ENCODE results near the gene ADD2.

DNA sequence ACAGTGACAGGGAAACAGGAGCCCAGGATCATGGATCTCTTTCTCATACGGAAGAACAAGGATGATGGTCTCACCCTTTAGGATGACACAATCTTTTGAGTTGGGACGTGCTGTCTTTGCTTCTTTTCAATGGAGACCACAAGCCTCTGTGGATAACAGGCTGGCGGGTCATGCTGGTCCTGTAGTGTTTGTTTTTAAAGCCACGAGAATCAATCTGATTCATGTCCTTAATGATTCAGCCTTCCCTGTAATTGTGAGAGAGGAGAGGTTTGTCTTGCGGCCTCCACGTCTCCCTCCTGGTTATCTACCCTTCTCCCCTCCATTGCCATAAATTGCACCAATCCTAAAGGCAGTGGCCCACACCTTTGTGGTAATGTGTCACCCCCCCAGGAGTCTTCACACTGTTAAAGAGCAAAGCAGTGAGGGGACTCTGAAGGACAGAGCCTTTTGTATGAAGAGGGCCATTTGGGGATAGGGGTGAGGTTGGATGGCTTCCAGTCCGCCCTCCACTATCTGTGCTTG, 126.7 kb downstream of the ADD2 start:
- TF ChIP-seq, protein P1, sequence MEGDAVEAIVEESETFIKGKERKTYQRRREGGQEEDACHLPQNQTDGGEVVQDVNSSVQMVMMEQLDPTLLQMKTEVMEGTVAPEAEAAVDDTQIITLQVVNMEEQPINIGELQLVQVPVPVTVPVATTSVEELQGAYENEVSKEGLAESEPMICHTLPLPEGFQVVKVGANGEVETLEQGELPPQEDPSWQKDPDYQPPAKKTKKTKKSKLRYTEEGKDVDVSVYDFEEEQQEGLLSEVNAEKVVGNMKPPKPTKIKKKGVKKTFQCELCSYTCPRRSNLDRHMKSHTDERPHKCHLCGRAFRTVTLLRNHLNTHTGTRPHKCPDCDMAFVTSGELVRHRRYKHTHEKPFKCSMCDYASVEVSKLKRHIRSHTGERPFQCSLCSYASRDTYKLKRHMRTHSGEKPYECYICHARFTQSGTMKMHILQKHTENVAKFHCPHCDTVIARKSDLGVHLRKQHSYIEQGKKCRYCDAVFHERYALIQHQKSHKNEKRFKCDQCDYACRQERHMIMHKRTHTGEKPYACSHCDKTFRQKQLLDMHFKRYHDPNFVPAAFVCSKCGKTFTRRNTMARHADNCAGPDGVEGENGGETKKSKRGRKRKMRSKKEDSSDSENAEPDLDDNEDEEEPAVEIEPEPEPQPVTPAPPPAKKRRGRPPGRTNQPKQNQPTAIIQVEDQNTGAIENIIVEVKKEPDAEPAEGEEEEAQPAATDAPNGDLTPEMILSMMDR (IDR thresholded peaks at IDR 0.05): no peak
- no peak for TF ChIP-seq EZH2phosphoT487 (IDR thresholded peaks at IDR 0.05)
- no peak for TF ChIP-seq EZH2 (IDR thresholded peaks at IDR 0.05)

Measured in neural progenitor cell (in vitro differentiated cells).